Glomerular endothelial cell (primary cell): Measurements from ENCODE around the gene LAMC3. TPM values are rescaled to one million over a fixed set of nuclear protein-coding genes. Genes with fewer than 3 reads are reported as not detected.

Experiments
- DNase-seq: peaks from one replicate; pipeline ENCODE4 v3.0.0-alpha.2; 2011; ENCODE audit warnings: low read depth, low spot score; ENCODE audit errors: extremely low read depth
- total RNA-seq: library from RNA; depleted of rRNA; stranded (reverse); fragments of >200 nt; gene quantifications from 2 replicates; pipeline ENCODE4 v1.2.3, GENCODE V29; 2015

Gene LAMC3
- total RNA-seq, 1 donor from 2014 or later = 0.12 TPM

- no peak for DNase-seq
These were observed 31.2 kb upstream of the LAMC3 start for GRCh38 chr9:130977811-130978221.

- no peak for DNase-seq
These were observed 29.2 kb upstream of the LAMC3 start for GRCh38 chr9:130979591-130980385.

DNA sequence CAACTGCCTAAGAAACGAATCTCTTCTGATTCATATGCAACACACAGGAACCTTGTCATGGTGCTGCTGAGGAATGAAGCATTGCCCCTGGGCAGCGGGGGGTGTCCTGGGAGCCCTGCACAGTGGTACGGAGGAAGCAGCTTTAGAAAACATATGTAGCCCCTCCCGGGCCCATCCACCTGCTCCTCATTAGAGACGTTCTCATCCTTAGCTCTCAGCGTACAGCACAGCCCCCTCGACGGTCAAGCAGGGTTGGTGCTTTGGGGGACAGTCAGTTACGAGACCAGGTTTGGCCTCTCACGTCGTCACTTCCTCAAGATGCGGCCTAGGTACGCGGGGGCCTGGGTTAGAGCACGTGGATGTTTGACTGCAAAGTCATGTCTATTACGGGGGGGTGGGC lies 28.4 kb upstream of the LAMC3 start:
- DNase-seq = no peak

DNA sequence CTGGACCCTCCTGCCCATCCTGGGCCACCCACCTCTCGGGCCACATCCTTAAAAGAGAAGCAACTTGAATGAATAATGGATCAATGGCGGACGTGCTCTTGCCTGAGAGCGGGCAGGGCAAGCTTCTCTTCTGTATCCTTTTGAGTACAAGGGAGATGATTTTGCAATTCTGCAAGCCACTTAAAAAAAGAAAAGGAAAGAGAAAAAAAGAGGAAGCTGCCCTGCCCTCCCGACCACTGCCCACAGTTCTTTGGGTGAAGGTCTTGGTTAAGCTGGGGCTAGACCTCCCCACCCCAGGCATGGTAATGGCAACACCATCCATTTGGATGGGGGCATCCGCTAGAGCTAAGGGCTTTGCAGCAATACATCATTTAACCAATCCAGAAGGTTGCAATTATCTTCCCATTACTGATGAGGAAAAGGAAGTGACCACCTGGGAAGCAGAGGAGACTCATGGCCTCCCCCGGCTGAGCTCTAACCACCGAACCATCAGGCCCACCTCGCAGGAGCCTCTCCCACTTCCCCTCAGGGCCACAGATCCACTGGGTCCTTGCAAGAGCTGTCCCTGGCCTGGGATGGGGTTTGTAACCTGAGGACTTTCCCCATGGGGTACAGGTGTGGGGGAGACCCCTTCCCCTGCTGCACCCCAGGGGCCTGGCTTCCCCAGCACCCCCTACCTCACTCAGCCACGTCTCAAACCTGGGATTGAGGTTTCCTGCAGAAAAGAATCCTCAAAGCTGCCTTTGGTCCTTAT lies 27.8 kb upstream of the LAMC3 start:
- no peak for DNase-seq

GRCh38 chr9:130981756-130982137 lies 27.2 kb upstream of the LAMC3 start:
- DNase-seq = no peak

GRCh38 chr9:130982636-130983358 lies 26.2 kb upstream of the LAMC3 start:
- no peak for DNase-seq

DNA sequence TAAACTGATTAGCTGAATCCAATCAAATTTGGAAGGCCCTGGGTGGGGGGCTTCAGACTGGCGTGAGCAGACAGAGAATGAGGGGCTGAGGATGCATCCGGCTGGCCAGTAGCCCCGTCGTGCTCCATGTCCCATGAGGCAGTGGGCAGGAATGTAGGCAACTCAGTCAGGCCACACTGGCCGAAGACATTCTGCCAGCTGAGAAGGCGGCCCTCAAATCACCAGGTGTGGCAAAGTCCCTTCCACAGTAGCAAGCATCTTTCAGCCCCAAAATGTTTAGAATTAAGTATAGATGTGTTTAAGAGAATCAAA lies 25.7 kb upstream of the LAMC3 start:
- no peak for DNase-seq

- no peak for DNase-seq
These were observed 25.0 kb upstream of the LAMC3 start for GRCh38 chr9:130983970-130984369.

DNA sequence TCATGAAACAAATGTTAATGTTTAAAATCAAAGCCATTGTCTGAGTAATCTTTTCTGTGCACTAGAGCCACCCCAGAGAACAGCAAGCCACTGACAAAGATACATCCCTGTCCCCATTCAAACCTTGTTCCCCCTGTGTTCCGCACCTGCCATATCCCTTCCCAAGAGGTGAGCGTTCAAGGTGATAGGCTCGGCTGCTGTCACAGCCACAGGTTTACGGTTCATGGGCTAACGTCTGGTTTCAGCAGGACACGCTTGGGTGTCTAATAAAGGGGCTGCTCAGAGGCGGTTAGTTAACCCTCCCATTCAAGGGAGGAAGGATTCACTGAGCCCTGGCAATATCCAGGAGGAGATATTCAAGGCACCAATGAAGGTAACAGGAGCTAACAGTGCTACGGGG lies 24.5 kb upstream of the LAMC3 start:
- DNase-seq = no peak

GRCh38 chr9:130985029-130985428 lies 23.9 kb upstream of the LAMC3 start:
- no peak for DNase-seq

DNA sequence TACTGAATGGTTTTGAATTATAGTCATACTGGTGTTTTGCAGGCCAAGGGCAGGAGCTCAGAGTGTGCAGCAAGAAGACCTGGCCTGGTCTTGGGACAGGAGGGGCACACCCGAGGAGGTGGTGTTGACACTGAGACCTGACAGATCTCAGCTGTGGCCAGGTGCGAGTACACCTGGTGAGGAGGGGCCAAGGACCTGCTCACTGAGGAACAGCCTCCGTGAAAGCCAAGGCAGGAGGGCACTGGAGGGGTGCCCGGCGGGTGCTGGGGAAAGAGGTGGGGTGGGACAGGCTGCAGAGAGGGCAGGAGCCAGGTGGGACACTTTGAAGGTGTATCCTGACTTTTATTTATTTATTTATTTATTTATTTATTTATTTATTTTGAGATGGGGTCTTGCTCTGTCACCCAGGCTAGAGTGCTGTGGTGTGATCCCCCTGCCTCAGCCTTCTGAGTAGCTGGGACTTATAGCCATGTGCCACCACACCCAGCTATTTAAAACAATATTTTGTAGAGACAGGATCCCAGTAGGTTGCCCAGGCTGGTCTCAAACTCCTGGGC lies 23.3 kb upstream of the LAMC3 start:
- no peak for DNase-seq

GRCh38 chr9:130986356-130986965 lies 22.5 kb upstream of the LAMC3 start:
- DNase-seq = no peak

DNA sequence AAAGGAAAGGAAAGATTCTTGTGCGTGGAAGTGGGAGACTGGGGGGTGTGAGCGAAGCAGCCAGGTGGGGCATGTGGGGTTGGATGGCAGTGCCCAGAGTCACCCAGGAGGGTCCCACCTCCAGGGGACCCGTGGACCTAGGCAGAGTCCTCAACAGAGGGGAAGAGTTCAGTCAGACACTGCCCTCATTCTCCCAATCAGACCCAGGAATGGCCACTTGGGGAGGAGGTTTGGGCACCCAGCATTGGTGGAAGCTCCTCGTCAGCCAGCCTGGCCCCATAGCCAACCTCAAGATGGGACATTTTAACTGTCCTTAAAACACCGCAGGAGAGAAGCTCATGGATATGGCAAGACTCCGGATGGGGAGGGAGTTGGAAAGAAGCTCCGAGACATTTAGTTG lies 21.9 kb upstream of the LAMC3 start:
- no peak for DNase-seq

GRCh38 chr9:130987738-130988399 lies 21.1 kb upstream of the LAMC3 start:
- DNase-seq = no peak

- no peak for DNase-seq
These were observed 20.6 kb upstream of the LAMC3 start for GRCh38 chr9:130988400-130988747.

DNA sequence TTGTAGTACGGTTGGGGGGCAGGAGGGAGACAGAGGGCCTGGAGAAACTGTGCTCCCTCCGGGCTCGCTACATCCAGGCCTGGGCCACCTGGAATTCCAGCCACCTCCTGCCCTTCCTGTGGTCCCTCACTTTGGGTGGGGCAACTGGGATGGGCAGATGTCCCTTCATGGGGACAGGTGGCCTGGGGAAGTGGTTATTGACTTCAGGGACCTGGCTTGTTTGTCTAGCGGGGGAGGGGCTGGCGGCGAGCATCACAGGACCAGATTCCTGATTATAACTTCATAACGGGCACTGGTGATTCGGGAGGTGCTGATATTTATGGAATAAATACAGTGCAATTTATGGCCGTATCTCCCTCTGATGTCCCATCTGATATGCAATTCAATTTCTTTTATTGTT lies 20.1 kb upstream of the LAMC3 start:
- no peak for DNase-seq

- no peak for DNase-seq
These were observed 19.6 kb upstream of the LAMC3 start for GRCh38 chr9:130989391-130989790.

DNA sequence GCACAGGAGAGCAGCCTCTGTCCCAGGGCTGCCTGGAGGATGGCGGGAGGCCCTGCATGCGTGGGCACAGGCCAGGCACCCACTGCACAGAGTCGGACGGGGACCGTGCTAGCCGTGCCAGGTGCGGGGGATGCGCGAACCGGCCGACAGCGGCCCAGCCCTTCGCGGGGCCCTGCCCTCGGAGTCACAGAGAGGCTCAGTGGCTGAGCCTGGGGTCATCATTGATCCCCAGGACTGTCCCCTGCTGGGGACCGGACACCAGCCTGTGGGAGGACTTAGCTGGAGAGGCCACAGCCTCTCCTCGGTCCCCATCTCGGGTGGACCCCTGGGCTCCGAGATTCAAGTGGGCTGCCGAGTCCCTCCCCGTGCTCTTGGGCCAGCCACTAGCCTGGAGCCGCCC lies 19.1 kb upstream of the LAMC3 start:
- DNase-seq = no peak

DNA sequence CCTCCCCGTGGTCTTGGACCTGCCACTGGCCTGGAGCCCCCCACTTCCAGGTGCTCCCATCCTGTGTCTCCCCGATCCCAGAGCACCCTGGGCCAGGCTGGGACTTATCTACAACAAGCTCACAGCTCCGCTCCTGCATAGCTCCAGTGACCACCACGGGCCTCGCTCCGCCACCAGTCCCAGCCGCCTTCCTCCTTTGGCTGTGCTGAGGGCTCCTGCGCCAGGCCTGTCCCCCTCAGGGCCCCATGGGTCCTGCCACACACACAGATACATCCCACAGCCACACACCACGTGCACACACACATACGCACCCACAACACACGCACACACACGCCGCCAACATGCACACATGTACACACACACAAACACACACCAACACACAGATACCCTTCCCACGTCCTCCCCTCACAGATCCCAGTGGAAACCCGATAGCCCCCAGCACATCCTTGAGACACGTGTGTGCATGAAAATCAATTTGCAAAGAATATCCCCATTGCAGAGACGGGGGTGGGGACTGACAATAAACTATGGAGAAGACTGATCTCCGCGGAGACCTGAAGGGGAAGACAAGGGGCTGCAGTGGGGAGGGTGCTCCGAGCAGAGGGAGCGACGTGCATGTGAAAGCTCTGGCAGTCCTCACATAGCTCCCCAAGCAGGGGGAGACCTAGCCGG lies 18.5 kb upstream of the LAMC3 start:
- DNase-seq = no peak
